HepG2 (cell line): ENCODE results near the gene ZNF513. TPM values are rescaled to one million over a fixed set of nuclear protein-coding genes. Genes with fewer than 3 reads are reported as not detected.

Source experiments
- GATAD2A ChIP-seq: IDR thresholded peaks from 2 replicates; pipeline ENCODE4 v1.6.1; 2016
- KLF15 ChIP-seq: sonication (generic); formaldehyde crosslinking; IDR thresholded peaks from 2 replicates; pipeline ENCODE4 v1.8.1; 2023; ENCODE audit warnings: borderline replicate concordance, mild to moderate bottlenecking, inconsistent platforms, missing genetic modification reagents, mixed read lengths
- MTA1 ChIP-seq: sonication (generic); formaldehyde crosslinking; IDR thresholded peaks from 2 replicates; pipeline ENCODE4 v1.4.0; 2020; ENCODE audit warnings: missing genetic modification reagents, mild to moderate bottlenecking, borderline replicate concordance
- NFE2 ChIP-seq: sonication (generic); formaldehyde crosslinking; IDR thresholded peaks from 2 replicates; pipeline ENCODE4 v1.4.0; 2020; ENCODE audit warnings: missing genetic modification reagents
- NFIB ChIP-seq: sonication (generic); formaldehyde crosslinking; IDR thresholded peaks from 2 replicates; pipeline ENCODE4 v1.9.0; 2021; ENCODE audit warnings: missing genetic modification reagents, mild to moderate bottlenecking, borderline replicate concordance
- PHB2 ChIP-seq: fragments of 450-650 bp; IDR thresholded peaks from 2 replicates; pipeline ENCODE4 v1.6.1; 2018; ENCODE audit not compliant: partially characterized antibody
- PRDM4 ChIP-seq: sonication (generic); formaldehyde crosslinking; IDR thresholded peaks from 2 replicates; pipeline ENCODE4 v1.9.0; 2021; ENCODE audit warnings: missing genetic modification reagents, borderline replicate concordance
- PTBP1 ChIP-seq: fragments of 200-400 bp; formaldehyde crosslinking; IDR thresholded peaks from 2 replicates; pipeline ENCODE4 v1.6.1; 2018; ENCODE audit warnings: low read length, low read depth; ENCODE audit not compliant: poor library complexity, severe bottlenecking
- SOX13 ChIP-seq, 3 experiments: fragments of 450-650 bp in 1 of 3; sonication (generic) in 1 of 3; formaldehyde crosslinking in 1 of 3; IDR thresholded peaks in 2 of 3; conservative IDR thresholded peaks in 1 of 3; 2 replicates each; pipeline versions ENCODE4 v1.5.0 to v1.6.1; 2016 to 2020; ENCODE audit warnings: antibody characterized with exemption in 1 of 3, mild to moderate bottlenecking in 1 of 3, missing compliant biosample characterization in 1 of 3, missing genetic modification reagents in 1 of 3, moderate library complexity in 1 of 3
- SP4 ChIP-seq: sonication (generic); formaldehyde crosslinking; IDR thresholded peaks from 2 replicates; pipeline ENCODE4 v1.8.1; 2023; ENCODE audit warnings: mild to moderate bottlenecking, missing genetic modification reagents
- TBL1XR1 ChIP-seq: fragments of 150-350 bp; IDR thresholded peaks from 2 replicates; pipeline ENCODE4 v1.6.1; 2014; ENCODE audit warnings: borderline replicate concordance, low read length; ENCODE audit not compliant: partially characterized antibody
- ZNF264 ChIP-seq: sonication (generic); formaldehyde crosslinking; IDR thresholded peaks from 2 replicates; pipeline ENCODE4 v1.4.0; 2020; ENCODE audit warnings: missing genetic modification reagents
- ZNF275 ChIP-seq: sonication (generic); formaldehyde crosslinking; IDR thresholded peaks from 2 replicates; pipeline ENCODE4 v1.8.0; 2022; ENCODE audit warnings: missing genetic modification reagents, mild to moderate bottlenecking, inconsistent platforms, borderline replicate concordance
- ZNF660 ChIP-seq: sonication (generic); formaldehyde crosslinking; IDR thresholded peaks from 2 replicates; pipeline ENCODE4 v1.5.1; 2020; ENCODE audit warnings: mild to moderate bottlenecking, low read depth, missing genetic modification reagents, borderline replicate concordance
- ZNF879 ChIP-seq: sonication (generic); formaldehyde crosslinking; IDR thresholded peaks from 2 replicates; pipeline ENCODE4 v1.8.1; 2023; ENCODE audit warnings: missing genetic modification reagents
- polyA plus RNA-seq, 8 experiments: library from polyadenylated mRNA; depleted of rRNA in 3 of 8; stranded (reverse) in 7 of 8; unstranded in 1 of 8; fragments of >200 nt; fragmentation: Illumina TruSeq in 4 of 8; extraction: Trizol in 4 of 8; gene quantifications; 2 replicates each; pipeline versions ENCODE4 v1.2.1 to v1.2.3, GENCODE V29; 2011 to 2016; ENCODE audit warnings: low read depth in 4 of 8, missing spikeins in 1 of 8, mixed read lengths in 1 of 8; ENCODE audit not compliant: insufficient read depth in 1 of 8
- total RNA-seq, 5 experiments: library from RNA; depleted of rRNA; stranded (reverse); fragments of >200 nt; fragmentation: Illumina TruSeq; extraction: Trizol; gene quantifications; 2 replicates each; pipeline ENCODE4 v1.2.3, GENCODE V29; 2016; ENCODE audit warnings: low read depth in 1 of 5
- TF ChIP-seq, protein P1 (sequence below), 2 experiments: sonication (generic) in 1 of 2; formaldehyde crosslinking in 1 of 2; IDR thresholded peaks; 2 replicates each; pipeline versions ENCODE4 v1.4.0 to v1.6.1; 2016 to 2020; ENCODE audit warnings: borderline replicate concordance in 1 of 2, low read depth in 1 of 2, mild to moderate bottlenecking in 1 of 2, missing genetic modification reagents in 1 of 2
- TF ChIP-seq, protein P2 (sequence below): sonication (generic); formaldehyde crosslinking; IDR thresholded peaks from 2 replicates; pipeline ENCODE4 v1.5.1; 2020; ENCODE audit warnings: missing genetic modification reagents, mild to moderate bottlenecking, borderline replicate concordance
- TF ChIP-seq, protein P3 (sequence below): sonication (generic); formaldehyde crosslinking; IDR thresholded peaks from 2 replicates; pipeline ENCODE4 v1.4.0; 2020; ENCODE audit warnings: mild to moderate bottlenecking, missing genetic modification reagents

Gene ZNF513
- total and polyA plus RNA-seq, 2 of the 13 experiments (the other 11 are each of a cell fraction or from before 2014, with no cell fraction given), result 4.9 to 6.3 TPM

DNA sequence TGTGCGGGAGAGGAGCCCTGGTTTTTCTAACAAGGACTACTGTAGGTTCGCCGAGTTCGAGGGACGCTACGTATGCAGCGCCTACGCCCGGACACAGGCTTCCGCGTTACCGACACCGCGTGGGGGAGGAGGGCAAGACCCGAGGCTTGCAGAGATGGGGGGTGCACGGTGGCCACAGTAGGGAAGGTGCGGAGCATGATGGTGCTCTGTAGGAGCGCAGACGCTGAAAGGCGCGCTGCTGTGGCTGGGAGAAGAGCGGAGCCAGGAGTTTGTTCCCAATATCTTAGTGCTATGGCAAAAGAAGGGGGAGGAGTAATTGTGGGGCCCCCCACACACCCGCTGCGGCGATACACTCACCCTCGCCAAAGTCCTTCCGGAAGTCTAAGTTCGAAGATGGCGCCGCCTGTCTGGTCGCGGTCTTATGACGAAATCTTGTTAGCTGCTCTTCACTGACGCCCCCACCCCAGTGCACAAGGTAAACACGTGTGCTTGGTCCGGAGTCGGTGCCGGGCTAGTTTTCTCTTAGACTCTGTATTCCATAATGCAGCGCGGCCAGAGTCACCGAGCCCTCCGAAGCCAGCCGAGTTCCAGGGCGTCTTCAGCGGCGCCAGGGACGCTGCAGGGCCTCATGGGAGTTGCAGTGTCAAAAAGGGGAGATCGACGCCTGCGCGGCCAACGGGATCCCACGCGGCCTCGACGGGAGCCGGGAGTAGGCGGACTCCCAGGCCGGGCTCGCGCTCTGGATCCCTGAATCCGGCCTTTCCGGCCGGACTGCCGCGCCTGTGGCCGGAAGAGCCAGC, 24.0 kb downstream of the ZNF513 start, which contains the start of gene GTF3C2 (continued):
- TF ChIP-seq, protein P1, sequence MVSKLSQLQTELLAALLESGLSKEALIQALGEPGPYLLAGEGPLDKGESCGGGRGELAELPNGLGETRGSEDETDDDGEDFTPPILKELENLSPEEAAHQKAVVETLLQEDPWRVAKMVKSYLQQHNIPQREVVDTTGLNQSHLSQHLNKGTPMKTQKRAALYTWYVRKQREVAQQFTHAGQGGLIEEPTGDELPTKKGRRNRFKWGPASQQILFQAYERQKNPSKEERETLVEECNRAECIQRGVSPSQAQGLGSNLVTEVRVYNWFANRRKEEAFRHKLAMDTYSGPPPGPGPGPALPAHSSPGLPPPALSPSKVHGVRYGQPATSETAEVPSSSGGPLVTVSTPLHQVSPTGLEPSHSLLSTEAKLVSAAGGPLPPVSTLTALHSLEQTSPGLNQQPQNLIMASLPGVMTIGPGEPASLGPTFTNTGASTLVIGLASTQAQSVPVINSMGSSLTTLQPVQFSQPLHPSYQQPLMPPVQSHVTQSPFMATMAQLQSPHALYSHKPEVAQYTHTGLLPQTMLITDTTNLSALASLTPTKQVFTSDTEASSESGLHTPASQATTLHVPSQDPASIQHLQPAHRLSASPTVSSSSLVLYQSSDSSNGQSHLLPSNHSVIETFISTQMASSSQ (IDR thresholded peaks at IDR 0.05; ENCODE audit: low read depth), result 0 out of 2 replicates have a peak, but pooled peaks have one; percentile 5
- TF ChIP-seq, protein P1 (CRISPR knock-in tag; IDR thresholded peaks at IDR 0.05; ENCODE audit: borderline replicate concordance), result peak; percentile 72; the same call in 1 of the 2 replicates
- TF ChIP-seq PHB2 (no peak), ZNF879 (CRISPR knock-in tag) (peak; percentile 69), ZNF264 (peak; percentile 78; the same call in 1 of the 2 replicates), GATAD2A (CRISPR knock-in tag) (peak; percentile 47), PTBP1 (peak; percentile 96), ZNF275 (CRISPR knock-in tag) (peak; percentile 74; the same call in 1 of the 2 replicates), KLF15 (CRISPR knock-in tag) (peak; percentile 34), SOX13 (IDR thresholded peaks at IDR 0.05) (no peak), SOX13 (CRISPR knock-in tag; conservative IDR thresholded peaks at IDR 0.05 in 1 of 2, IDR thresholded peaks at IDR 0.05 in 1 of 2) (no peak), TBL1XR1 (peak; percentile 14), SP4 (CRISPR knock-in tag) (peak; percentile 88), ZNF660 (CRISPR knock-in tag) (no peak), NFIB (CRISPR knock-in tag) (no peak), MTA1 (CRISPR knock-in tag) (peak; percentile 44; the same call in 1 of the 2 replicates), PRDM4 (CRISPR knock-in tag) (no peak), NFE2 (no peak)
- TF ChIP-seq, protein P2, sequence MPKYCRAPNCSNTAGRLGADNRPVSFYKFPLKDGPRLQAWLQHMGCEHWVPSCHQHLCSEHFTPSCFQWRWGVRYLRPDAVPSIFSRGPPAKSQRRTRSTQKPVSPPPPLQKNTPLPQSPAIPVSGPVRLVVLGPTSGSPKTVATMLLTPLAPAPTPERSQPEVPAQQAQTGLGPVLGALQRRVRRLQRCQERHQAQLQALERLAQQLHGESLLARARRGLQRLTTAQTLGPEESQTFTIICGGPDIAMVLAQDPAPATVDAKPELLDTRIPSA (CRISPR knock-in tag), result peak; percentile 91
- TF ChIP-seq, protein P3, sequence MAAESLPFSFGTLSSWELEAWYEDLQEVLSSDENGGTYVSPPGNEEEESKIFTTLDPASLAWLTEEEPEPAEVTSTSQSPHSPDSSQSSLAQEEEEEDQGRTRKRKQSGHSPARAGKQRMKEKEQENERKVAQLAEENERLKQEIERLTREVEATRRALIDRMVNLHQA (CRISPR knock-in tag), result peak; percentile 16; the same call in 1 of the 2 replicates
